ENCODE data around the gene MLX. TPM values are rescaled to one million over a fixed set of nuclear protein-coding genes. Genes with fewer than 3 reads are reported as not detected.

Gene MLX
- total and polyA plus RNA-seq, 2 of the 8 experiments (the other 6 are each of a cell fraction or from before 2014, with no cell fraction given), result 27.0 to 27.5 TPM

DNA sequence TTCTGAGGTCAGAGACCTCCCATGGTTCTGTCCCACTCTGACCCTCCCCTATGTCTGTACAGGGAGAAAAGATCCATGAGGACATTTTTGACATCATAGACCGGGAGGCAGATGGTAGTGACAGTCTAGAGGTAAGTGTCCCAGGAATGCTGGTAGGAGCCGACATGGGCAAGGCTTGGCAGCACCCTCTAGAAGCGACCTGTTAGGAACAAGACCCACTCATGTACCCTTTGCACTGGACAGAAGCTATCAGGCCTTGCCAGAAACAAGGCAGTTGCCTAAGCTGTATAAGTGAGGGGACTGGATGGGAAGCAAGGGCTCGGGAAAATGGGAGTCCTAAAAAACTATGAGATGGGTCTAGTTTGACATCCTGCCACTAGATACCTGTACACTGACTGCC is 45.1 kb downstream of the MLX start (continued):
- no peak for TF ChIP-seq NRF1 (IDR thresholded peaks at IDR 0.05; ENCODE audit: low read depth, low read length)
- TF ChIP-seq TEAD4 (IDR thresholded peaks at IDR 0.05; ENCODE audit: low read depth, low read length), result no peak
- TF ChIP-seq NANOG (IDR thresholded peaks at IDR 0.05; ENCODE audit: insufficient read depth, low read depth, low read length, poor library complexity, severe bottlenecking), result no peak
- TF ChIP-seq HDAC6 (IDR thresholded peaks at IDR 0.05; ENCODE audit: low read depth, low read length), result no peak
